ENCODE measurements around the gene SPATA32.

DNA sequence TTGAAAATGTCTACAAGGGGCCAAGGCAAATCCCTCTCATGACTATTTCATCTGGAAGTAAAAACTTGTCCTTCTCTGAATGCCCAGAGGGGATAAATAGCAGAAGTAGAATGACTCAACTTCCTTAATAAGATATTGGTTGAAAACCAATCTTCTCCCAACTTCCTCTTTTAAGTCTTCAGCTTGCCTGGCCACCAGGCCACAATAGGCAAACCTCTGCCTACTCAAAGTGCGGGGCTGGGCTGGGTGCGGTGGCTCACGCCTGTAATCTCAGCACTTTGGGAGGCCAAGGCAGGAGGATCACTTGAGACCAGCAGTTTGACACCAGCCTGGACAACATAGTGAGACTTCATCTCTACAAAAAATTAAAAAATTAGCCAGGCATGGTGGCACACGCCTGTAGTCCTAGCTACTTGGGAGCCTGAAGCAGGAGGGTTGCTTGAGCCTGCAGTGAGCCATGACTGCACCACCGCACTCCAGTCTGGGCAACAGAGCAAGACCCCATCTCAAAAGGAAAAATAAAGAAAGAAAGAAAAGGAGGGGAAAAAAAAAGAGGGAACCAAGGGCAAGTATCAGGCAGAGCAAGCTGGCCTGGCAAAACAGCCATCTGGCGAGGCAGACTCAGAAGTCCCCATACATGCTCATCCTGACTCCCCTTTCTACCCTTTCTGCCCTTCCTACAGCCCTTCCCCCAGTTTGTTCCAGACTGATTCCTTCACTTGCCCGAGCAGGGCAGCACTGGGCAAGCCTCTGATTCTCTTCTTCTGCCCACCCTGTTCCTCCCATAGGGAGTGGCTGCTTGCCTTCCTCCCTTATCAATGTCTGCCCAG is 34.3 kb upstream of the SPATA32 start:
- TF ChIP-seq CEBPB (IDR thresholded peaks at IDR 0.05; ENCODE audit: low read depth): no peak
- TF ChIP-seq SP1 (IDR thresholded peaks at IDR 0.05; ENCODE audit: low read depth): no peak
- TF ChIP-seq, protein P1, sequence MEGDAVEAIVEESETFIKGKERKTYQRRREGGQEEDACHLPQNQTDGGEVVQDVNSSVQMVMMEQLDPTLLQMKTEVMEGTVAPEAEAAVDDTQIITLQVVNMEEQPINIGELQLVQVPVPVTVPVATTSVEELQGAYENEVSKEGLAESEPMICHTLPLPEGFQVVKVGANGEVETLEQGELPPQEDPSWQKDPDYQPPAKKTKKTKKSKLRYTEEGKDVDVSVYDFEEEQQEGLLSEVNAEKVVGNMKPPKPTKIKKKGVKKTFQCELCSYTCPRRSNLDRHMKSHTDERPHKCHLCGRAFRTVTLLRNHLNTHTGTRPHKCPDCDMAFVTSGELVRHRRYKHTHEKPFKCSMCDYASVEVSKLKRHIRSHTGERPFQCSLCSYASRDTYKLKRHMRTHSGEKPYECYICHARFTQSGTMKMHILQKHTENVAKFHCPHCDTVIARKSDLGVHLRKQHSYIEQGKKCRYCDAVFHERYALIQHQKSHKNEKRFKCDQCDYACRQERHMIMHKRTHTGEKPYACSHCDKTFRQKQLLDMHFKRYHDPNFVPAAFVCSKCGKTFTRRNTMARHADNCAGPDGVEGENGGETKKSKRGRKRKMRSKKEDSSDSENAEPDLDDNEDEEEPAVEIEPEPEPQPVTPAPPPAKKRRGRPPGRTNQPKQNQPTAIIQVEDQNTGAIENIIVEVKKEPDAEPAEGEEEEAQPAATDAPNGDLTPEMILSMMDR (IDR thresholded peaks at IDR 0.05 in 2 of 3, conservative IDR thresholded peaks at IDR 0.05 in 1 of 3; ENCODE audit: borderline replicate concordance in 1 of 3, insufficient read depth in 1 of 3, low read depth in 2 of 3, low read length in 2 of 3): no peak
- TF ChIP-seq YY1 (IDR thresholded peaks at IDR 0.05; ENCODE audit: extremely low read depth, insufficient replicate concordance, low read depth, low read length): no peak
- TF ChIP-seq POLR2A (IDR thresholded peaks at IDR 0.05; ENCODE audit: borderline replicate concordance, extremely low read depth, insufficient read depth, insufficient read length): no peak
- TF ChIP-seq EZH2 (IDR thresholded peaks at IDR 0.05): no peak
- no peak for TF ChIP-seq EGR1 (IDR thresholded peaks at IDR 0.05; ENCODE audit: low read depth)
- TF ChIP-seq ELF1 (IDR thresholded peaks at IDR 0.05; ENCODE audit: borderline replicate concordance, low read depth): no peak
- TF ChIP-seq, protein P2, sequence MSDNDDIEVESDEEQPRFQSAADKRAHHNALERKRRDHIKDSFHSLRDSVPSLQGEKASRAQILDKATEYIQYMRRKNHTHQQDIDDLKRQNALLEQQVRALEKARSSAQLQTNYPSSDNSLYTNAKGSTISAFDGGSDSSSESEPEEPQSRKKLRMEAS (IDR thresholded peaks at IDR 0.05): no peak
- no peak for TF ChIP-seq ZNF274 (IDR thresholded peaks at IDR 0.05; ENCODE audit: low read depth, low read length)

Data from HCT116 (cell line).